GM13976 (cell line): Measurements from ENCODE around the gene MATCAP1.

Experiments
- DNase-seq: peaks from one replicate; pipeline ENCODE4 v3.0.0; 2012; ENCODE audit warnings: low spot score
- CTCF ChIP-seq: IDR thresholded peaks from 2 replicates; pipeline ENCODE4 v1.5.1; 2012; ENCODE audit warnings: borderline replicate concordance, mild to moderate bottlenecking; ENCODE audit not compliant: insufficient read depth; ENCODE audit errors: extremely low read depth, missing control alignments, control extremely low read depth
- in situ Hi-C: fragments of 300-500 bp; cut with MboI; formaldehyde crosslinking; loops from one replicate; pipeline ENCODE4 v1.12.0; 2022; ENCODE audit warnings: low sequenced_read_pairs, mixed read lengths, inconsistent platforms; ENCODE audit not compliant: unreplicated experiment

Gene MATCAP1

GRCh38 chr16:67141391-67141790 is 42.4 kb downstream of the MATCAP1 start:
- no peak for TF ChIP-seq CTCF
- DNase-seq, result no peak
- in situ Hi-C loops, result no loop called here

GRCh38 chr16:67137605-67138004 is 46.2 kb downstream of the MATCAP1 start:
- in situ Hi-C loops, result no loop called here
- no peak for TF ChIP-seq CTCF
- DNase-seq, result no peak

GRCh38 chr16:67129422-67129821 is 54.3 kb downstream of the MATCAP1 start:
- in situ Hi-C loops, result no loop called here
- no peak for TF ChIP-seq CTCF

GRCh38 chr16:67128887-67129286 is 54.9 kb downstream of the MATCAP1 start:
- no peak for DNase-seq
- in situ Hi-C loops, result no loop called here
- no peak for TF ChIP-seq CTCF

More at GRCh38 chr16:67129422-67129821, 54.3 kb downstream of the MATCAP1 start:
- DNase-seq, result no peak

DNA sequence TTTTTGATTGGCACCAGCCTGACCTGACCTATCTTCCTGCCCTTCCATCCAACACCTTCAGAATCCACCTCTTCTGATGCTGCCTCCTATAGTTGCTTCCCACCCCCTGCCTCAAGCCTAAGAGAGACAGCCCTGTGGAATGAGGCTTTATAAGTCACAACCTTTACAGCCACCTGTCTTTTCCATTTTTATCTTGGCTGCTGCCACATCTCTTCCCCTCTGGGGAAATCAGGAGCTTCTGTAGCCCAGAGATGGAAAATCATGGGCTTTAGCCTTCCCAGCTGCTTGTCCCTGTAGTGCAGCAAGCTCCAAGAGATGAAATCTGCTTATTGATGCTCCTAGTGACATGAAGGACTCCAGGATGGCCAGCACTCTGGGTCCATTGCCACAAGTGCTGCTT is 55.3 kb downstream of the MATCAP1 start:
- no peak for DNase-seq
- no peak for TF ChIP-seq CTCF
- in situ Hi-C loops, result no loop called here
